HL-60/S4 treated with retinoic acid at 250 ng/mL for 4 days and 3 days (cell line): ENCODE results near the gene LAMTOR4.

Experiments
- in situ Hi-C: fragments of 300-500 bp; cut with MboI; formaldehyde crosslinking; loops from 2 replicates; pipeline ENCODE4 v1.7.0; 2022; ENCODE audit warnings: low sequenced_read_pairs

LAMTOR4 gene

DNA sequence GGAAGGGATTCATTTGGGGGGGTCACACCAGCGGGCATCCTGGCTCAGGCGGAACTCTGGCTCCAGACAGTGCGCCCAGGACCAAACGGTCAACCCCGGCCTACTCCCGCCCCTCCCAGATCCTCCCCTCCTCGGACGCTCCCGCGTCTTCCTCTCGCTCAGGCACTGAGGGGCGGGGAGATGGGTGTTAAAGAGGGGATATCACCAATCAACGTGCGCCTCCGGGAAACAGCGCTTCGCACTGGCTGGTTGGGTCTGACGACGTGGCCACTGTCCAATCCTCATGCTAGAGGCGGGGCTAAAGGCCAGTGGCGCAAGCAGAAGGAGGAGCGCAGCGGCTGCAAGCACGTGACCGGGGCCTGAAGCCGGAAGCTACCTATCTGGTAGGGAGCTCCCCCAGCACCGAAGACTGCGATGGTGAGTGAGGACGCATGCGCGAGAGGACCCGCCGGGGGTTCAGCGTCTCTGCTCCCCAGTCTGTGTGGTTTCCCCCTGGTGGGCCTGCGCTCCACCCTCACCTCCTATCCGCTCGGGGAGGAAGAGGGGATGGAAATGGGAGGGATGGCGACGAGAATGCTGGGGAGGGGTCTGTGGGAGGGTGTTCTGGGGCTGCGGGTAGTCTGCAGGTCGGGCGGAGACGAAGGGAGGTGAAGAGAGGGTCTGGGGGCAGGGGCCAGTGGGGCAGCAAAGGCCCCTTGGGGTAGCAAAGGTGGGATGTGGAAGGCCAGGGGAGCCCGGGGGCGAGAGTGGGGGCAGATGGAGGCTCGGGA, at the start of gene LAMTOR4:
Gene LAMTOR4, plus strand, starts transcription at position 360 of the 770 bp plus-strand sequence. Its CDS starts 55 bp downstream, at position 415.
- in situ Hi-C loops = no loop called here

DNA sequence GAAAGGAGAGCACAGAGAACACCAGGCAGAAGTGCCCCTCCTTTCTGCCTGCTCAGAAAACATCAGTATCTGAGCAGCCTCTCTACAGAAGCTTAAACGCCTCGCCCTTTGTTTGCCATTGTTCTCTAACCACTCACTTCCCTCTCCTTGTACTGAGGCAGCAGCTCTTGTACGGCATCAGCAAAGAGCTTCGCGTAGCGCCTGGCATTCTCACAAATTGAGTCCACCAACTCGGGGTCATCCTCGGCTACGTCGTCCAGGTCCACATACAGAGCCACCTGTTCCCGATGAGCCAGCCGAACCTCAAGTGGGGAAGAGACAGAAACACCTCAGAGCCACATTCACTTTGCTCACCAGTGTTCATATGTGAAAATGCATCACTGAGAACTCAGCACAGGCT, 49.3 kb upstream of the LAMTOR4 start:
- in situ Hi-C loops = no loop called here

DNA sequence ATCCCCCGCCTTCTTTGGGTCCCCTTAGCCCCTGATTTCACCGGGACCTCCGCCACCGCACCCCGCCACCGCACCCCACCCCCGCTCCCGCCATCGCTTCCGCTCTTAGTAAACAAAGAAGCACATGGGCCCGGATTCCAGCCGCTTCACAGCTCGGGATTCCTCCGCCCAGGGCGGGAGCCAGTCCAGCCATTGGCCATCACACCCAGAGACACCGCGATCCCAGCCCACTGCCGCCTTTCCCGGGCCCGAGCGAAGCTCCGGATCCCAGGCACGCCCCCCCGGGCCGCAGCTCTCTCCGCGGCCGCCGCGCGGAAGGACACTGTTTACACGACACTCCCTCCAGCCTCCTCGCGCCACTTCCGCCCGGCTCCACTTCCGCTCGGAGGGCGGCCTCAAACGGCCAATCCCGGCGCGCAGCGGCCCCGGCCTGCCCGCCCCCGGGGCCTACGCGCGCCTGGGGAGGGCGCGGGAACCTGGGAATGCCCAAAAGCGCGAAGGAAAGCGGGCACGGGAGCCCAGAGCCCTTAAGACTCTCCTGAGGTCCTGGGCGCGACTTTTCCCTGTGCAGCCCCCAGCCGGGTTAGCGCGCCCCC, 48.2 kb upstream of the LAMTOR4 start:
- in situ Hi-C loops = no loop called here

DNA sequence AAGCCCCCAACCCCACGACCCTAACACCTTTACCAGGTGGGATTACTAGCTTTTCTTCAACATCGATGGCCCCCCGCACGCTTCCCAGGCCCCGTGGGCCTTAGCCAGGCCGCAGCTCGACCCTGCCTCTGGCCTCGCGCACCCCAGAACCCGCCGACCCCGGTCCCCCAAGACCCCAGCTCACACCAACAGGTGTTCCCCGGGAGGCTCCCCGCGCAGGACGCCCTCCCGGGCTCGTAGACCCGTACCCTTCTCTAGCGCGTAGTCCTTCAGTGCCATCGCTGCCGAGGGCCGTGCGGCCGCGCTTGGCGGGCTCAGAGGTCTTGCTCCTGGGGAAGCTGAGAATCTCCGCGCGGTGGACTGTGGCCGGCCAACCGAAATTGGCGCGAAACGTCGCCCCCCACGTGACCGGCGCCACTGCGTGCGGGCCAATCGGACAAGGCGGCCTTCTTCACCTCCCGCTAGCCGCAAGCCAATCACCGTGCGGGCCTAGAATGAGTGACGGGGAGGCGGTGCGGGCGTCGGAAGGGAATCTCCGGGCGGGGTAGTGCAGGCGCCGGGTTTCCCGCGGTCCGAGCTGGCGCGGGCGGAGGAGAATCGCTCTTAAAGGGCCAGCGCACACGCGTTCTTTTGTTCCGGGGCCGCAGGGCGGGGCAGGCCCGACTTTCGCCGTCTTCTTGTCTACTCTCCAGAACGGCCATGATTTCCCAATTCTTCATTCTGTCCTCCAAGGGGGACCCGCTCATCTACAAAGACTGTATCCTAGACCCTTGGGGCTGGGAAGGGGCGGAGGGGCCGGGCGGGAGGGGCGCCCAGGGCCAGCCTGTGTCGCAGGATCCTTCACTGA, 47.5 kb upstream of the LAMTOR4 start, which contains the start of the genes AP4M1 and MCM7:
Gene AP4M1, plus strand, starts transcription at position 628 of the 847 bp plus-strand sequence. Its CDS starts 72 bp downstream, at position 700.
Gene MCM7, minus strand, starts transcription at position 382 of the 847 bp plus-strand sequence. Its CDS starts 103 bp downstream, at position 279.
- in situ Hi-C loops = no loop called here

DNA sequence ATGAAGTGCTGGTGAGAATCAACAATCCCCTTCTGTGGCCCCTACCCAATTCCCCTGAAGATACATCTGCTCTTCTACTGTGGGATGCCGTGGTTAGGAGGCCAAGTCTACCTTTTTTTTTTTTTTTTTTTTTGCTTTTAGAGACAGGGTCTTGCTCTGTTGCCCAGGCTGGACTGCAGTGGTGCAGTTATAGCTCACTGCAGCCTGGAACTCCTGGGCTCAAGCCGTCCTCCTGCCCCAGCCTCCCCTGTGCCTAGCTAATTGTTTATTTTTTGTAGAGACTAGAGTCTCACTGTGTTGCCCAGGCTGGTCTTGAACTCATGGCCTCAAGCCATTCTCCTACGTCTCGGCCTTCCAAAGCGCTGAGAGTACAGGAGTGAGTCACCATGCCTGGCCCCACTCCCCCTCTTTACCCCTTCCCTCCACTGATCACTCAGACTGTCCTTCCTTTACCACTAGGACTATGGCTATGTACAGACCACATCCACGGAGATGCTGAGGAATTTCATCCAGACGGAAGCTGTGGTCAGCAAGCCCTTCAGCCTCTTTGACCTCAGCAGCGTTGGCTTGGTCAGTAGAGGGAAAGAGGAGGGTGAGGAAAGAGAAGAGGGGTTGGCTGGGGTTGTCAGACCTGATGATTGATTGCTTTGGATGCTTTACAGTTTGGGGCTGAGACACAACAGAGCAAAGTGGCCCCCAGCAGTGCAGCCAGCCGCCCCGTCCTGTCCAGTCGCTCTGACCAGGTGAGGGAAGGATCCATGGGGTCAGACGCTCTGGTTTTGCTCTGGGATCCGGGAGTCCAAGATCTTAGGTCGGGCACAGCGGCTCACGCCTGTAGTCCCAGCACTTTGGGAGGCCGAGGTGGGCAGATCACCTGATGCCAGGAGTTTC, 45.5 kb upstream of the LAMTOR4 start:
- in situ Hi-C loops = no loop called here

DNA sequence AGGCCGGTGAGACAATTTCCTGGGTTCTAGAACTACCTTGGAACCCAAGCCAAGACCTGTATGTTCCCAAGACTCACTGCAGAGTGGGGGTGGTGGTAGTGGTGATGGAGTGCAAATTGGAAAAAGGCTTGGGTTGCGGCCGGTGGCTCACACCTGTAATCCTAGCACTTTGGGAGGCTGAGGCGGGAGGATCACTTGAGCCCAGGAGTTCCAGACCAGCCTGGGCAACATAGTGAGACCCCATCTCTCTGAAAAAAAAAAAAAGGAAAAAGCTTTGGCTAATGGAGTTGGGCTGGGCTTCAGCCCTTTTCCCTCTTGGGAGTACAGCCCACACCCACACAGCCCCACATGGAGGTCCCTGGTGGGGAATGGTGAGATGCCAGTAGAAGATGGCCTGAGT, 43.2 kb upstream of the LAMTOR4 start:
- in situ Hi-C loops = no loop called here

DNA sequence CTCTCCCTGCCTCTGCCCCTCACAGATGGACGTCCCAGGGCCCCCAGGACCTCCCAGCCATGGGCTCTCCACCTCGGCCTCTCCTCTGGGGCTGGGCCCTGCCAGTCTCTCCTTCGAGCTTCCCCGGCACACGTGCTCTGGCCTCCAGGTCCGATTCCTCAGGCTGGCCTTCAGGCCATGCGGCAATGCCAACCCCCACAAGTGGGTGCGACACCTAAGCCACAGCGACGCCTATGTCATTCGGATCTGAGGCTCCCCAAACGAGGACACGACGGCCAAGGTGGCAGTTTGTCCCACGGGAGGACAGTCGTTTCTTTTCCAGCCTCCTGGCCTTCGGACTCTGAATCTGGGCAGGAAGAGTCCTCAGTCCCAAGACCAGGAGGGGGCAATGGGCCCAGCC, 42.1 kb upstream of the LAMTOR4 start:
- in situ Hi-C loops = no loop called here

DNA sequence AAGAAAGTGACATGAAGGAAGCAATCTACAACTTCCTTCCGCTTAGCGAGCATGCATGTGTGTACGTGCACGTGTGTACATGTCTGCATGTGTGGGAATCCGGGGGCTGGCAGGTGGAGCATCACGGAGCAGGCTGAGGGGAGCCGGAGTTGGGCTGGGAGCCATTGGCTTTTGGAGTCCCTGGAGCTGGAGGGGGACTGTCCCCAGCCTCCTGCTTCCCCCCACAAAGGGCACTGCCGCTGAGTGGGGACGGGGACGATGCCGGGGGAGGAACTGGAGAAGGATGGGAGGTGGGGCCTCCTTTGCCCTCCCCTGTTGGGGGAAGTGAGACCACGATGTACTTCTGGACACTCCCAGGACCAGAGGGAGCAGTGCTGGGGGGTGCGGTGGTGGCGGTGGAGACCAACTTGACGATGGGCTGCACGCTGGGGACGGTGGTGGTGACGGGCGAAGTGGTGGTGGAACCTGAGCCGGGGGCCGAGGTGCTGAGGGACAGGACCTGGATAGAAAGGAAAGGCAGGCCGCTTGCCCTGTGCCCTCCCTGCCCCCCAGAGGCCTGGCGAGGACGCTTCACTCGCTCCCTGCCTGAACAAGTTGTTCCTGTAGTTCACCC, 41.5 kb upstream of the LAMTOR4 start:
- in situ Hi-C loops = no loop called here

DNA sequence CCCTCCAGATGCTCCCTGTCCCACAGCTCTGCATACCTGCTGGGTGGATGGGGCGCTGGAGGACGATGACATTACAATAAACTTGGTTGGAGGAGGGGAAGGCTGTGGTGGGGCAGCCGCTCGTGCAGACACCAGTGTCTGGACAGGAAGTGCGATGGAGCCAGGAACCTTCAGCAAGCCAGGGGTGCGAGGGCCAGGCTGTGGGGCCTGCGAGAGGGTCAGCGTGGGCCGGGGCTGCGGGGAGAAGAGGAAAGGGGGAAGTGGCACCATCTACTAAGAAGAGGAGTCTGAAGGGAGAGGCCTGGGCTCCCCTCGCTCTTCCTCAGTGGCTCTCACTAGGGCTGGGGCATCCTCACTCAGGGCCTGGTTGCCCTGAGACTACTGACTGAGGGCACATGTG, 40.8 kb upstream of the LAMTOR4 start:
- in situ Hi-C loops = no loop called here

DNA sequence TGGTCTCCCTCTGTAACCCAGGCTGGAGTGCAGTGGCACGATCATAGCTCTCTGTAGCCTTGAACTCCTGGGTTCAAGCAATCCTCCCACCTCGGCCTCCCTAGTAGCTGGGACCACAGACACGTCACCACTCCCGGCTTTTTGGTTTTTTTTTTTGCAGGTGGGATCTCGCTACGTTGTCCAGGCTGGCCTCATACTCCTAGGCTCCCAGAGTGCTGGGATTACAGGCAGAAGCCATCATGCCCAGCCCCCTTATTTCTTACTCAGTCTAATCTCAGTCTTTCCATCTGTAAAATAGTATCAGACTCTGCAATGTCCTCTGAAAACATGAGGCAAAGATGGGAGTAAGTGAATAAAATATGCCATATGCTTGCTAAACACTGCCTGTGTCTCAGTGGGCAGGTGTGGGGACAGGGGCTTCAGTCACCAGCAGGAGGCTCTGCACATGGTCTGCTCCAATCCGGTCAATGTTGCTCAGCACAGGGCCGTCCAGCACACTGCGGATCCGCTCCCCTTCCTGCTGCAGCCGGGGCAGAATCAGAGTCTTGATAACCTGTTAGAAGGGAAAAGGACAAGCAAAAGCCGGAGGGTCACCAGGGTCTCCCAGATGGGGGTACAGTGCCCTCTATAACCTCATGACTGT, 39.1 kb upstream of the LAMTOR4 start:
- in situ Hi-C loops = no loop called here

DNA sequence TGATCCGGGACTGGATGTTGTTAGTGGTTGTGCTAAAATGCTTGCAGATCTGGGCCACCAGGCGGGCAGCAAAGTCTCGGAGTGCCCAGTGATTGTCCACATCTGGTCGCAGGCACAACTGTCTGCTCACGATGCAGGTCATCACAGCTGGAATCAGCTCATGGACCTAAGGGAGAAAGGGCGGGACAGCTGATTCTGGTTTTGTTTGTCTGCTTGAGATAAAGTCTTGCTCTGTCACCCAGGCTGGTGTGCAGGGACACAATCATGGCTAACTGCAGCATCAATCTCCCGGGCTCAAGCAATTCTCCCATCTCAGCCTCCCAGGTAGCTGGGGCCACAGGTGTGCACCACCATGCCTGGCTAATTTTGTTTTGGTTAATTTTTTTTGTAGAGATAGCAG, 37.6 kb upstream of the LAMTOR4 start:
- in situ Hi-C loops = no loop called here

DNA sequence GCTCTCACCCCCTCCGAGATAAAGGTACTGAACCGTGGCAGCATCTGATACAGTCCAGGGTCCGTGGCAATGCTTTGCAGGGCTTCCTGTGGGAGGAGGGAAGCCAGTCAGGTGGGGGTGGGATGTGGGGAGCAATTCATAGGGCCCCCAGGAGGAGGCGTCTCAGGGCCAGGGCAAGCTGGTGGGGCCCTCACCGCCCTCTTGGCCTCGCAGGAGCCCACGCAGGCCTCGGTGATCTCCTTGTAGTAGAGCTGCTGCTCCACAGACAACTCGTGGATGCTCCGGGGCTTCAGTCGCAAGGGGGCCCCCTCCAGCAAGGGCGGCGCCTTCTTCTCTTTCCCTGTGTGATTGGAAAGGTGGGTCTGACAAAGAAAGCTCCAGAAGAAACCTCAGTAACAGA, 36.8 kb upstream of the LAMTOR4 start:
- in situ Hi-C loops = no loop called here

DNA sequence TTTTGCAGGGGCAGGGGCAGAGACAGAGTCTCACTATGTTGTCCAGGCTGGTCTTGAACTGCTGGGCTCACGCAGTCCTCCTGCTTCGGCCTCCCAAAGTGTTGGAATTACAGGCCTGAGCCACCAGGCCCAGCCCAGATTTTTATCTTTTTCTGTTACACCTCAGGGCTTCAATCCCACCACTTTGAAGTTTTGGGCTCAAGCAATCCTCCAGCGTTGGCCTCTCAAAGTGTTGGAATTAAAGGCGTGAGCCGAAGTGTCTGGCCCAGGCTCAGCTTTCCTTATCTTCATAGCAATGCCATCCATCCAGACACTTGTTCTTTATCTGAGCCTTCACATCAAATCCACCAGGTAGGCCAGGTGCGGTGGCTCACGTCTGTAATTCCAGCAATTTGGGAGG, 33.7 kb upstream of the LAMTOR4 start:
- in situ Hi-C loops = no loop called here

DNA sequence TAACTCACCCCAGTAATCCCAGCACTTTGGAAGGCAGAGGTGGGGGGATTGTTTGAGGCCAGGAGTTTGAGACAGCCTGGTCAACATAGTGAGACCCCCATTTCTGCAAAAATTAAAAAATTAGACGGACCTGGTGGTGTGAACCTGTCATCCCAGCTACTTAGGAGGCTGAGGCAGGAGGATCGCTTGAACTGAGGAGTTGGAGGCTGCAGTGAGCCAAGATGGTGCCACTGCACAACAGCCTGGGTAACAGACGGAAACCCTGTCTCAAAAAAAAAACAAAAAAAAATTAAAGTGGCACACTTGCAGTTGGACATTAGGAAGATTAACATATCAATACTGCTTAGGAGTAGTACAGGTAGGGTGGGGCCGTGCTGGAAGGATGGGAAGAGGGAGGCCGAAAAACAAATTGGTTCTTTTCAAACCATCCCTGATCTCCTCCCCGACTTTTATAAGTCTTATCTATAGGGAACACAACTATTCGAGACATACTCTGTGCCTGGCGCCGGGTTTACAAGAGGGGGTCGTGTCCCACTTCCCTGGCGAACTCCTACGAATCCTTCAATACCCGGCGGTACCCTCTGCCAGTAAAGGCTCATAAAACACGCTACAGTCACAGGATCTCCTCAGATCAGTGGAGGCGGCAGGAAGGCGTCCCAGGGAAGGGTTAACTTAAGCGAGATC, 30.2 kb upstream of the LAMTOR4 start:
- in situ Hi-C loops = no loop called here

DNA sequence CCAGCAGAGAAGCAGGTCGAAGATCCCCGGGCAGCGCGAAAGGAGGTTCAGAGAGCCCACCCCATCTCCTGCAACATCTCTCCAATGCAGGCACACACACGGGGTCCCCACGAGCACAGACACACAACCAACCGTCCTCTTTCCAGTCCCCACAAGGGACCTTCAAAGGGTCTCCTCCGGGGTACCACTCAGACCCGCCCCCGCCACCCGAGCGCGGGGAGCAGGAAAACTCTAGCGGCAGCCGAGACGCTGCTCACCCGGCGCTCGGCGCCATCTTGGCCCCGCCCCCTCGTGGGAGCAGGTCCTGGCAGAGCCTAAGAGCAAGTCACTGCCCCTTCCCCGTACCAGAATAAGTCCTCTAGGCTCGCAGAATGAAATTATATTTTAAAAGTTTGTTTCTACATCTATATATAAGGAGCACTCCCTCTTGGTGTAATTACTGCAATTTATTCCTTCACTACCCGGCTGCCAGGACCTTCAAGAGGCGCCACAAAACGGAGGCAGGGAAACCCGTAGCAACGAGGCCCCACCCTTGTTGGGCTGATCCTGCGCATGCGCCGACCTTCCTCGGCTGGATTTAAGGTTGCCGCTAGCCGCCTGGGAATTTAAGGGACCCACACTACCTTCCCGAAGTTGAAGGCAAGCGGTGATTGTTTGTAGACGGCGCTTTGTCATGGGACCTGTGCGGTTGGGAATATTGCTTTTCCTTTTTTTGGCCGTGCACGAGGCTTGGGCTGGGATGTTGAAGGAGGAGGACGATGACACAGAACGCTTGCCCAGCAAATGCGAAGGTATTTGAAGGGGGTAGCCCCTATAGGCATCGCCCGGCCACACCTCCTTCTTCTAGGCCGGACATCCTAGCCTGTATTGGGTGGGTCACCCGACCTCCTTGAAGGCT, 29.4 kb upstream of the LAMTOR4 start, which contains the start of the genes CNPY4 and TAF6:
Gene CNPY4, plus strand, starts transcription at position 563 of the 898 bp plus-strand sequence. Its CDS starts 111 bp downstream, at position 674.
Gene TAF6, minus strand, starts transcription at position 287 of the 898 bp plus-strand sequence. CDS start 5,149 bp downstream, outside the sequence.
- in situ Hi-C loops = no loop called here

DNA sequence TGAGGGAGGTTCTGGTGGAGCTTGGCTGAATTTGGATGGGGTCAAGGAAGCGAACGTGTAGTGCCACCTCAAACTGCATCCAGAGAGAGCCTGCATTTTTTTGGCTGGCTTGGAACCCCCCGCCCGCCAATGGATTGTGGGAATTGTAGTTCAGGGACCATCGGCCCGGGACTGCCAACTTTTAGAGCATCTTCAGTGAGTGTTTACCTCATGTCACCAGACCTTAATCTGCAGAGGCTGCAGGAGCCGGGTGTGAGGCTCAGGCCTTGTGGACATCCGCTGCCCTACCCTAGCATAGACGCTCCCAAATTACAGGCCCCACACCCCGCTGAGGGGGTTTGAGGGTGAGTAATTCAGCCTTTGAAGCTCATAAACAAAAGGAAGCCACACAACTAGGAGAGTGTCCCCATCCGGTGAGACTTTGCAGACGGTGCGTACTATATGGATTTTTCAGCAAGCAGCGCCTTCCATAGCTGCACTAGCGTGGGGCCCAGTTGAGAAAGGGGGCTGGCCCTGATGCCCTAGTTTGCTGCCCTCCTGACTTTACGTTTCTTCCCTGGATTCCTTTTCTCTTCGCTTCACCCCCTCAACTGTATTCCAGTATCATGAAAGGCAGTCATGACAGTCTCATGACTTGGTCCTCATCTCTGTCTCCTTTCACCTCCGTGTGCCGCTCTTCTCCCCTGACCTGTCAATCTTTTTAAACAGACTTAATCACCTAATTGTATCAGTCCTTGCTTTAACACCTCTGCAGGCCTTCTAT, 28.6 kb upstream of the LAMTOR4 start:
- in situ Hi-C loops = no loop called here

DNA sequence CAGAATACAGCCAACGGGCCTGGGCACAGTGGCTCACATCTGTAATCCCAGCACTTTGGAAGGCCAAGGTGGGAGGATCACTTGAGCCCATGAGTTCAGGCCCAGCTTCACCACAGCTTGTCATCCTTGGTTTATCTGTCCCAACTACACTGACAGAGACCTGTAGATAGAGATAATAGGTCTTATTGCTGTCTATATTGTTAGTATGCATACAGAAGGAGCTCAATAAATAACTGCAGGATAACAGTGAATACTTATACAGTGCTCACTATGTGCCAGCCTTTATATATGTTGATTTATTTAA, 28.0 kb upstream of the LAMTOR4 start:
- in situ Hi-C loops = no loop called here
